ENCODE measurements around the gene LRRC37A.
"Not testable (repeated sequence)": the region's sequence is repeated elsewhere in the genome, so short reads cannot be mapped to it uniquely, and the experiment has no call there.

The LRRC37A gene

GRCh38 chr17:46287587-46287986 lies 7.3 kb upstream of the LRRC37A start:
- DNase-seq (ENCODE audit: low spot score), result not testable (repeated sequence)

GRCh38 chr17:46290906-46291546 lies 3.9 kb upstream of the LRRC37A start:
- not testable (repeated sequence) for DNase-seq (ENCODE audit: low spot score)

- DNase-seq (ENCODE audit: low spot score), result not testable (repeated sequence)
These were observed 3.3 kb upstream of the LRRC37A start for GRCh38 chr17:46291618-46292017.

- DNase-seq (ENCODE audit: low spot score), result not testable (repeated sequence)
These were observed 46.3 kb downstream of the LRRC37A start for GRCh38 chr17:46341220-46341619.

- not testable (repeated sequence) for DNase-seq (ENCODE audit: low spot score)
These were observed 47.2 kb downstream of the LRRC37A start for GRCh38 chr17:46342131-46342530.

- DNase-seq (ENCODE audit: low spot score), result not testable (repeated sequence)
These were observed 53.4 kb downstream of the LRRC37A start for GRCh38 chr17:46348345-46348744.

- not testable (repeated sequence) for DNase-seq (ENCODE audit: low spot score)
These were observed 54.1 kb downstream of the LRRC37A start for GRCh38 chr17:46349060-46349459.

GRCh38 chr17:46353856-46354255 lies 58.9 kb downstream of the LRRC37A start:
- not testable (repeated sequence) for DNase-seq (ENCODE audit: low spot score)

- DNase-seq (ENCODE audit: low spot score), result not testable (repeated sequence)
These were observed 66.3 kb downstream of the LRRC37A start for GRCh38 chr17:46361145-46361735.

- not testable (repeated sequence) for DNase-seq (ENCODE audit: low spot score)
These were observed 66.8 kb downstream of the LRRC37A start, which contains the start of gene ARL17B for GRCh38 chr17:46361755-46362154. TSS of gene ARL17B (minus strand) at chr17:46361766. CDS start at chr17:46358397, 3,369 bp downstream.

GRCh38 chr17:46367520-46367919 lies 72.6 kb downstream of the LRRC37A start:
- not testable (repeated sequence) for DNase-seq (ENCODE audit: low spot score)

GRCh38 chr17:46372236-46373229 lies 77.6 kb downstream of the LRRC37A start:
- not testable (repeated sequence) for DNase-seq (ENCODE audit: low spot score)

- not testable (repeated sequence) for DNase-seq (ENCODE audit: low spot score)
These were observed 78.5 kb downstream of the LRRC37A start for GRCh38 chr17:46373418-46373817.

GRCh38 chr17:46383118-46383517 lies 88.2 kb downstream of the LRRC37A start:
- not testable (repeated sequence) for DNase-seq (ENCODE audit: low spot score)

GRCh38 chr17:46385491-46385890 lies 90.6 kb downstream of the LRRC37A start:
- DNase-seq (ENCODE audit: low spot score), result not testable (repeated sequence)
